B cell (primary cell): ENCODE results near the gene STARD10. TPM values are rescaled to one million over a fixed set of nuclear protein-coding genes. Genes with fewer than 3 reads are reported as not detected.
A peak's percentile ranks its signal among the peaks of the same experiment; 100 is the strongest.

Experiments
- ATAC-seq: fragments of 200-7000 bp; cut with Tn5 transposase; one replicate; pipeline ENCODE4 v1.10.0; 2021; ENCODE audit warnings: low read depth, mild to moderate bottlenecking, moderate number of reproducible peaks, moderate library complexity
- CTCF ChIA-PET: fragments of 350-600 bp; sonication (Branson Sonifier 250); formaldehyde crosslinking; loops from one replicate; lab custom pipeline; 2021; ENCODE audit warnings: antibody characterized with exemption, inconsistent platforms; lab: Charles Lee
- POLR2A ChIA-PET: fragments of 350-600 bp; sonication (Branson Sonifier 250); formaldehyde crosslinking; loops from one replicate; lab custom pipeline; 2021; ENCODE audit warnings: antibody characterized with exemption; lab: Charles Lee
- DNase-seq: peaks from one replicate; pipeline ENCODE4 v3.0.0; 2013
- H2AFZ ChIP-seq: 2 replicates; pipeline ENCODE4 v1.6.1; 2012; ENCODE audit warnings: mild to moderate bottlenecking, low read depth, low read length; ENCODE audit not compliant: insufficient read depth, poor library complexity, severe bottlenecking
- H3K27ac ChIP-seq, 2 donors: 1 replicate in 1 of 2; 2 replicates in 1 of 2; pipeline ENCODE4 v1.5.1; 2012 to 2013; ENCODE audit warnings: low read length in 2 of 2, mild to moderate bottlenecking in 2 of 2, moderate library complexity in 1 of 2
- H3K27me3 ChIP-seq, 4 experiments: fragments of 200-600 bp in 1 of 4; sonication (generic) in 1 of 4; replicated peaks in 1 of 4; 1 replicate in 2 of 4; 2 replicates in 2 of 4; pipeline versions ENCODE4 v1.6.1 to v1.7.0; 2013 to 2016; ENCODE audit warnings: low read length in 3 of 4, mild to moderate bottlenecking in 2 of 4, mixed read lengths in 1 of 4, moderate library complexity in 1 of 4; ENCODE audit not compliant: insufficient read depth in 4 of 4, control insufficient read depth in 3 of 4; ENCODE audit errors: control extremely low read depth in 1 of 4
- H3K36me3 ChIP-seq, 2 experiments: replicated peaks in 1 of 2; 1 replicate in 1 of 2; 2 replicates in 1 of 2; pipeline versions ENCODE4 v1.6.1 to v1.7.1; 2013; ENCODE audit warnings: low read length in 1 of 2; ENCODE audit not compliant: insufficient read depth in 2 of 2, control insufficient read depth in 1 of 2; ENCODE audit errors: control extremely low read depth in 1 of 2, extremely low read depth in 1 of 2
- H3K4me1 ChIP-seq, 2 donors: fragments of 200-600 bp in 1 of 2; sonication (generic) in 1 of 2; 1 replicate in 1 of 2; 2 replicates in 1 of 2; pipeline versions ENCODE4 v1.5.1 to v1.6.1; 2013 to 2017; ENCODE audit warnings: low read length in 2 of 2; ENCODE audit not compliant: control insufficient read depth in 2 of 2, insufficient read depth in 2 of 2
- H3K4me2 ChIP-seq: replicated peaks from 2 replicates; pipeline ENCODE3; 2012; ENCODE audit warnings: mild to moderate bottlenecking, low read depth, low read length; ENCODE audit not compliant: poor library complexity, severe bottlenecking
- H3K4me3 ChIP-seq, 5 experiments: fragments of 200-600 bp in 1 of 5; sonication (generic) in 1 of 5; 1 replicate in 3 of 5; 2 replicates in 2 of 5; pipeline versions ENCODE4 v1.5.1 to v1.7.0; 2011 to 2016; ENCODE audit warnings: low read length in 4 of 5, mild to moderate bottlenecking in 4 of 5, low read depth in 2 of 5, control low read depth in 1 of 5, moderate library complexity in 1 of 5; ENCODE audit not compliant: insufficient read depth in 1 of 5; ENCODE audit errors: control extremely low read depth in 1 of 5, extremely low read depth in 1 of 5
- H3K79me2 ChIP-seq: fragments of 200-600 bp; sonication (generic); one replicate; pipeline ENCODE4 v1.6.0; 2016; ENCODE audit warnings: low read length; ENCODE audit not compliant: control insufficient read depth, insufficient read depth
- H3K9ac ChIP-seq: fragments of 200-600 bp; sonication (generic); 2 replicates; pipeline ENCODE4 v1.6.1; 2017; ENCODE audit warnings: mild to moderate bottlenecking, low read length, moderate library complexity
- H3K9me3 ChIP-seq, 3 donors: one replicate each; pipeline versions ENCODE4 v1.6.1 to v1.7.1; 2013; ENCODE audit warnings: low read length in 2 of 3; ENCODE audit not compliant: control insufficient read depth in 2 of 3, insufficient read depth in 1 of 3; ENCODE audit errors: control extremely low read depth in 1 of 3
- H4K20me1 ChIP-seq: 2 replicates; pipeline ENCODE4 v1.6.0; 2012; ENCODE audit warnings: mild to moderate bottlenecking, low read length; ENCODE audit not compliant: insufficient read depth, control insufficient read depth, poor library complexity, severe bottlenecking
- H3K27ac Mint-ChIP-seq: one replicate; pipeline ENCODE4 v1.8.0; 2021; ENCODE audit warnings: mixed read lengths
- H3K27me3 Mint-ChIP-seq: one replicate; pipeline ENCODE4 v1.8.0; 2021; ENCODE audit warnings: mixed read lengths
- H3K4me1 Mint-ChIP-seq: one replicate; pipeline ENCODE4 v1.8.0; 2021; ENCODE audit warnings: mixed read lengths
- H3K4me3 Mint-ChIP-seq: one replicate; pipeline ENCODE4 v1.8.0; 2021; ENCODE audit warnings: mixed read lengths
- H3K9me3 Mint-ChIP-seq: one replicate; pipeline ENCODE4 v1.8.0; 2022; ENCODE audit warnings: mixed read lengths; ENCODE audit not compliant: insufficient read depth
- CTCF ChIP-seq: fragments of 200-600 bp; IDR thresholded peaks from one replicate; pipeline ENCODE4 v1.8.0; 2022; ENCODE audit warnings: antibody characterized with exemption, mild to moderate bottlenecking
- EZH2 ChIP-seq: IDR thresholded peaks from 2 replicates; pipeline ENCODE4 v1.6.1; 2012; ENCODE audit warnings: borderline replicate concordance, low read depth, mild to moderate bottlenecking, moderate library complexity, low read length; ENCODE audit not compliant: insufficient read depth, poor library complexity, severe bottlenecking
- WGBS: methylation state at CpG from one replicate; pipeline ENCODE4 v1.1.5; 2013; ENCODE audit warnings: missing lambda C conversion rate; ENCODE audit not compliant: insufficient coverage; 5-methylcytosine and 5-hydroxymethylcytosine counted together
- intact Hi-C: fragments of 100-400 bp; cut with micrococcal nuclease; formaldehyde crosslinking; loops from one replicate; pipeline ENCODE4 v1.10.0; 2022
- polyA plus RNA-seq: library from polyadenylated mRNA; depleted of rRNA; stranded (reverse); fragments of >200 nt; gene quantifications from 2 replicates; pipeline ENCODE4 v1.2.3, GENCODE V29; 2012
- total RNA-seq, 2 donors: library from RNA; stranded (reverse); fragments of 120-200 nt in 1 of 2; gene quantifications; 1 replicate in 1 of 2; 2 replicates in 1 of 2; pipeline versions ENCODE4 v1.2.3 to v1.2.4, GENCODE V29; 2013 to 2022

Gene STARD10
- total and polyA plus RNA-seq, 2 donors (not counting 1 experiment from before 2014, with no cell fraction given) = 37.5 to 39.2 TPM

- peaks cover 54 to 76% of the 10 kb centered on the region in 2 donors for H3K4me1 ChIP-seq
- no peaks in the 10 kb centered on the region for H3K9me3 ChIP-seq
- CTCF ChIA-PET = interaction anchor here (23.8 kb wide), 1 partner anchor 69 kb away, joined by 390 read pairs; the partner anchor contains the start of gene STARD10
- intact Hi-C loops = loop anchor here (5.0 kb wide), 1 partner anchor 38 kb away; no protein-coding TSS in a partner anchor
- POLR2A ChIA-PET = no interaction called here
- Mint-ChIP-seq H3K27me3 (no peaks in the 10 kb centered on the region), H3K27ac (peak overlapping the region; percentile 94), H3K4me3 (peak overlapping the region; percentile 95), H3K9me3 (no peaks in the 10 kb centered on the region), H3K4me1 (peaks cover 75% of the 10 kb centered on the region)
- H4K20me1 ChIP-seq = peaks cover 98% of the 10 kb centered on the region
- peak overlapping the region in 1 of 5 experiments; percentile 74 for H3K4me3 ChIP-seq
- peaks cover 100% of the 10 kb centered on the region for H3K79me2 ChIP-seq
- peak overlapping the region in 1 of 2 donors; percentile 81 for H3K27ac ChIP-seq
- no peaks in the 10 kb centered on the region for H3K27me3 ChIP-seq
- 77% methylated on average over 3 of the region's 4 CpGs for WGBS
- peaks cover 0 to 66% of the 10 kb centered on the region in 2 experiments for H3K36me3 ChIP-seq
- H3K4me2 ChIP-seq = peak overlapping the region; percentile 97
- DNase-seq = no peak
- no peak overlapping the region for H2AFZ ChIP-seq
- no peak for ATAC-seq
- H3K9ac ChIP-seq = peak overlapping the region; percentile 54
- TF ChIP-seq CTCF (no peak), EZH2 (no peak)
These were observed 73.1 kb downstream of the STARD10 start for GRCh38 chr11:72720784-72721183.

GRCh38 chr11:72720047-72720446 lies 73.8 kb downstream of the STARD10 start:
- CTCF ChIA-PET = interaction anchor here (0.5 to 23.8 kb wide), 2 partner anchors 70 to 463 kb away, joined by 3 to 390 read pairs; partner anchors contain the start of gene STARD10
- Histone ChIP-seq H3K9ac (peak overlapping the region; percentile 8), H2AFZ (no peak overlapping the region), H3K27ac (peak overlapping the region in 1 of 2 donors; percentile 81), H3K36me3 (peaks cover 0 to 65% of the 10 kb centered on the region in 2 experiments), H4K20me1 (peaks cover 98% of the 10 kb centered on the region), H3K79me2 (peaks cover 100% of the 10 kb centered on the region), H3K4me2 (peak overlapping the region; percentile 97), H3K9me3 (no peaks in the 10 kb centered on the region), H3K4me3 (no peak overlapping the region), H3K4me1 (peaks cover 46 to 69% of the 10 kb centered on the region in 2 donors), H3K27me3 (no peaks in the 10 kb centered on the region)
- 55% methylated on average over 3 of the region's 3 CpGs for WGBS
- Mint-ChIP-seq H3K27me3 (no peaks in the 10 kb centered on the region), H3K9me3 (no peaks in the 10 kb centered on the region), H3K4me1 (peaks cover 69% of the 10 kb centered on the region), H3K27ac (peak overlapping the region; percentile 94), H3K4me3 (peak overlapping the region; percentile 95)
- intact Hi-C loops = loop anchor here (5.0 kb wide), 1 partner anchor 38 kb away; no protein-coding TSS in a partner anchor
- POLR2A ChIA-PET = no interaction called here
- DNase-seq (no peak), ATAC-seq (no peak)
- TF ChIP-seq CTCF (no peak), EZH2 (no peak)
